PC-3 (cell line): ENCODE measurements around the gene OSBPL9.

Source experiments
- EZH2 ChIP-seq: fragments of 300-600 bp; sonication (generic); IDR thresholded peaks from one replicate; pipeline ENCODE4 v1.6.1; 2017; ENCODE audit warnings: antibody characterized with exemption, mild to moderate bottlenecking, low read length; ENCODE audit not compliant: unreplicated experiment
- EZH2phosphoT487 ChIP-seq: fragments of 300-600 bp; sonication (generic); IDR thresholded peaks from 2 replicates; pipeline ENCODE4 v1.6.1; 2018; ENCODE audit warnings: mild to moderate bottlenecking, antibody characterized with exemption, low read length, borderline replicate concordance
- TF ChIP-seq, protein P1 (sequence below): fragments of 300-600 bp; sonication (generic); conservative IDR thresholded peaks from 2 replicates; pipeline ENCODE4 v1.5.1; 2017; ENCODE audit warnings: antibody characterized with exemption, low read depth, mild to moderate bottlenecking, low read length

GRCh38 chr1:51729156-51729823 is 112.4 kb downstream of the OSBPL9 start:
- TF ChIP-seq, protein P1, sequence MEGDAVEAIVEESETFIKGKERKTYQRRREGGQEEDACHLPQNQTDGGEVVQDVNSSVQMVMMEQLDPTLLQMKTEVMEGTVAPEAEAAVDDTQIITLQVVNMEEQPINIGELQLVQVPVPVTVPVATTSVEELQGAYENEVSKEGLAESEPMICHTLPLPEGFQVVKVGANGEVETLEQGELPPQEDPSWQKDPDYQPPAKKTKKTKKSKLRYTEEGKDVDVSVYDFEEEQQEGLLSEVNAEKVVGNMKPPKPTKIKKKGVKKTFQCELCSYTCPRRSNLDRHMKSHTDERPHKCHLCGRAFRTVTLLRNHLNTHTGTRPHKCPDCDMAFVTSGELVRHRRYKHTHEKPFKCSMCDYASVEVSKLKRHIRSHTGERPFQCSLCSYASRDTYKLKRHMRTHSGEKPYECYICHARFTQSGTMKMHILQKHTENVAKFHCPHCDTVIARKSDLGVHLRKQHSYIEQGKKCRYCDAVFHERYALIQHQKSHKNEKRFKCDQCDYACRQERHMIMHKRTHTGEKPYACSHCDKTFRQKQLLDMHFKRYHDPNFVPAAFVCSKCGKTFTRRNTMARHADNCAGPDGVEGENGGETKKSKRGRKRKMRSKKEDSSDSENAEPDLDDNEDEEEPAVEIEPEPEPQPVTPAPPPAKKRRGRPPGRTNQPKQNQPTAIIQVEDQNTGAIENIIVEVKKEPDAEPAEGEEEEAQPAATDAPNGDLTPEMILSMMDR, result no peak
- no peak for TF ChIP-seq EZH2
- TF ChIP-seq EZH2phosphoT487, result no peak
